Measurements from ENCODE around the gene SNU13.

Gene SNU13

DNA sequence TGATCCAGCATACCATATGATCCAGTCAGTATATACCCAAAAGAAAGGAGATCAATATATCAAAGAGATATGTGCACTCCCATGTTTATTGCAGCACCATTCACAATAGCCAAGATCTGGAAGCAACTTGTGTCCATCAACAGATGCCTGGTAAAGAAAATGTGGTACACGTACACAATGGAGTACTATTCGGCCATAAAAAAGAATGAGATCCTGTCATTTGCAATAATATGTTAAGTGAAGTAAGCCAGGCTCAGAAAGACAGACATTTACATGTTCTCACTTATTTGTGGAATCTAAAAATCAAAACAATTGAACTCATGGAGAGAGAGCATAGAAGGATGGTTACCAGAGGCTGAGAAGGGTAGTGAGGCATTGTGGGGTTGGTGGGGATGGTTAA lies 27.0 kb downstream of the SNU13 start:
- POLR2A ChIA-PET = interaction anchor here (1.4 kb wide), 1 partner anchor 41 kb away, joined by 3 read pairs; the partner anchor contains the start of gene XRCC6

DNA sequence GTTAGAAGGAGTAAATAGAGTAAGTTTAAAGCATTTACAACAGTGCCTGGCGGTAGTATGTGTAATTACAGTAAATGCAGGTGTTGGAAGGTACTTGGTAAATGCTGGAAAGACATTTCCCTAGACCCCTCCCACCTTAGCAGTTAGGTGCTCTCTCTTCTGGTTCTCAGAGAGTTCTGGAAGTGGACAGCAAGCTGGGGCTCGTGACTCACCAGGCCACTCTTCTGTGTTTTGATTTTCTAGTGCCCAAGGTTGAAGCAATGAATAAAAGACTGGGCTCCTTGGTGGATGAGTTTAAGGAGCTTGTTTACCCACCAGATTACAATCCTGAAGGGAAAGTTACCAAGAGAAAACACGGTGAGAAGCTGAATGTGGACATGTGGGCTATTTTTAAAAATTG lies 27.6 kb downstream of the SNU13 start:
- Histone ChIP-seq H3K36me3 (ENCODE audit: control insufficient read depth in 2 of 2, insufficient read depth in 1 of 2, low read length in 2 of 2) (peaks cover 64 to 94% of the 10 kb centered on the region in 2 experiments), H3K4me3 (ENCODE audit: low read depth, low read length) (no peak overlapping the region), H3K4me1 (ENCODE audit: control insufficient read depth, insufficient read depth, low read length) (no peaks in the 10 kb centered on the region), H3K27ac (ENCODE audit: extremely low read depth, low read depth, low read length) (no peak overlapping the region; the same call in 1 of the 2 replicates), H3K9me3 (ENCODE audit: control insufficient read depth, insufficient read depth, low read depth, low read length) (no peaks in the 10 kb centered on the region)
- POLR2A ChIA-PET = interaction anchor here (1.2 to 1.4 kb wide), 2 partner anchors 38 to 40 kb away, joined by 3 read pairs; partner anchors contain the start of gene XRCC6
- no peak for TF ChIP-seq ZNF292 (tag by site-specific recombination; IDR thresholded peaks at IDR 0.05; ENCODE audit: borderline replicate concordance, low read depth)
- TF ChIP-seq, protein P1, sequence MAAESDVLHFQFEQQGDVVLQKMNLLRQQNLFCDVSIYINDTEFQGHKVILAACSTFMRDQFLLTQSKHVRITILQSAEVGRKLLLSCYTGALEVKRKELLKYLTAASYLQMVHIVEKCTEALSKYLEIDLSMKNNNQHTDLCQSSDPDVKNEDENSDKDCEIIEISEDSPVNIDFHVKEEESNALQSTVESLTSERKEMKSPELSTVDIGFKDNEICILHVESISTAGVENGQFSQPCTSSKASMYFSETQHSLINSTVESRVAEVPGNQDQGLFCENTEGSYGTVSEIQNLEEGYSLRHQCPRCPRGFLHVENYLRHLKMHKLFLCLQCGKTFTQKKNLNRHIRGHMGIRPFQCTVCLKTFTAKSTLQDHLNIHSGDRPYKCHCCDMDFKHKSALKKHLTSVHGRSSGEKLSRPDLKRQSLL (tag by site-specific recombination; IDR thresholded peaks at IDR 0.05) = no peak
- TF ChIP-seq, protein P2, sequence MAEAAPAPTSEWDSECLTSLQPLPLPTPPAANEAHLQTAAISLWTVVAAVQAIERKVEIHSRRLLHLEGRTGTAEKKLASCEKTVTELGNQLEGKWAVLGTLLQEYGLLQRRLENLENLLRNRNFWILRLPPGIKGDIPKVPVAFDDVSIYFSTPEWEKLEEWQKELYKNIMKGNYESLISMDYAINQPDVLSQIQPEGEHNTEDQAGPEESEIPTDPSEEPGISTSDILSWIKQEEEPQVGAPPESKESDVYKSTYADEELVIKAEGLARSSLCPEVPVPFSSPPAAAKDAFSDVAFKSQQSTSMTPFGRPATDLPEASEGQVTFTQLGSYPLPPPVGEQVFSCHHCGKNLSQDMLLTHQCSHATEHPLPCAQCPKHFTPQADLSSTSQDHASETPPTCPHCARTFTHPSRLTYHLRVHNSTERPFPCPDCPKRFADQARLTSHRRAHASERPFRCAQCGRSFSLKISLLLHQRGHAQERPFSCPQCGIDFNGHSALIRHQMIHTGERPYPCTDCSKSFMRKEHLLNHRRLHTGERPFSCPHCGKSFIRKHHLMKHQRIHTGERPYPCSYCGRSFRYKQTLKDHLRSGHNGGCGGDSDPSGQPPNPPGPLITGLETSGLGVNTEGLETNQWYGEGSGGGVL (tag by site-specific recombination; IDR thresholded peaks at IDR 0.05) = no peak
- no peak for TF ChIP-seq ZNF24 (tag by site-specific recombination; IDR thresholded peaks at IDR 0.05)
- no peak for TF ChIP-seq ZNF747 (tag by site-specific recombination; IDR thresholded peaks at IDR 0.05)
- TF ChIP-seq ZNF560 (tag by site-specific recombination; IDR thresholded peaks at IDR 0.05; ENCODE audit: borderline replicate concordance) = no peak
- no peak for TF ChIP-seq ZNF248 (tag by site-specific recombination; IDR thresholded peaks at IDR 0.05)
- TF ChIP-seq ZNF521 (tag by site-specific recombination; IDR thresholded peaks at IDR 0.05) = no peak
- TF ChIP-seq ZNF561 (tag by site-specific recombination; IDR thresholded peaks at IDR 0.05; ENCODE audit: borderline replicate concordance) = no peak
- no peak for TF ChIP-seq ZSCAN30 (tag by site-specific recombination; IDR thresholded peaks at IDR 0.05)
- no peak for TF ChIP-seq GLIS2 (tag by site-specific recombination; IDR thresholded peaks at IDR 0.05)
- TF ChIP-seq, protein P3, sequence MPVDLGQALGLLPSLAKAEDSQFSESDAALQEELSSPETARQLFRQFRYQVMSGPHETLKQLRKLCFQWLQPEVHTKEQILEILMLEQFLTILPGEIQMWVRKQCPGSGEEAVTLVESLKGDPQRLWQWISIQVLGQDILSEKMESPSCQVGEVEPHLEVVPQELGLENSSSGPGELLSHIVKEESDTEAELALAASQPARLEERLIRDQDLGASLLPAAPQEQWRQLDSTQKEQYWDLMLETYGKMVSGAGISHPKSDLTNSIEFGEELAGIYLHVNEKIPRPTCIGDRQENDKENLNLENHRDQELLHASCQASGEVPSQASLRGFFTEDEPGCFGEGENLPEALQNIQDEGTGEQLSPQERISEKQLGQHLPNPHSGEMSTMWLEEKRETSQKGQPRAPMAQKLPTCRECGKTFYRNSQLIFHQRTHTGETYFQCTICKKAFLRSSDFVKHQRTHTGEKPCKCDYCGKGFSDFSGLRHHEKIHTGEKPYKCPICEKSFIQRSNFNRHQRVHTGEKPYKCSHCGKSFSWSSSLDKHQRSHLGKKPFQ (tag by site-specific recombination; IDR thresholded peaks at IDR 0.05) = no peak
- TF ChIP-seq, protein P4, sequence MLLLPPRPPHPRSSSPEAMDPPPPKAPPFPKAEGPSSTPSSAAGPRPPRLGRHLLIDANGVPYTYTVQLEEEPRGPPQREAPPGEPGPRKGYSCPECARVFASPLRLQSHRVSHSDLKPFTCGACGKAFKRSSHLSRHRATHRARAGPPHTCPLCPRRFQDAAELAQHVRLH (tag by site-specific recombination; IDR thresholded peaks at IDR 0.05) = no peak
- no peak for TF ChIP-seq ZNF391 (tag by site-specific recombination; IDR thresholded peaks at IDR 0.05; ENCODE audit: borderline replicate concordance, low read depth)
- no peak for TF ChIP-seq SP7 (tag by site-specific recombination; IDR thresholded peaks at IDR 0.05)
- TF ChIP-seq, protein P5, sequence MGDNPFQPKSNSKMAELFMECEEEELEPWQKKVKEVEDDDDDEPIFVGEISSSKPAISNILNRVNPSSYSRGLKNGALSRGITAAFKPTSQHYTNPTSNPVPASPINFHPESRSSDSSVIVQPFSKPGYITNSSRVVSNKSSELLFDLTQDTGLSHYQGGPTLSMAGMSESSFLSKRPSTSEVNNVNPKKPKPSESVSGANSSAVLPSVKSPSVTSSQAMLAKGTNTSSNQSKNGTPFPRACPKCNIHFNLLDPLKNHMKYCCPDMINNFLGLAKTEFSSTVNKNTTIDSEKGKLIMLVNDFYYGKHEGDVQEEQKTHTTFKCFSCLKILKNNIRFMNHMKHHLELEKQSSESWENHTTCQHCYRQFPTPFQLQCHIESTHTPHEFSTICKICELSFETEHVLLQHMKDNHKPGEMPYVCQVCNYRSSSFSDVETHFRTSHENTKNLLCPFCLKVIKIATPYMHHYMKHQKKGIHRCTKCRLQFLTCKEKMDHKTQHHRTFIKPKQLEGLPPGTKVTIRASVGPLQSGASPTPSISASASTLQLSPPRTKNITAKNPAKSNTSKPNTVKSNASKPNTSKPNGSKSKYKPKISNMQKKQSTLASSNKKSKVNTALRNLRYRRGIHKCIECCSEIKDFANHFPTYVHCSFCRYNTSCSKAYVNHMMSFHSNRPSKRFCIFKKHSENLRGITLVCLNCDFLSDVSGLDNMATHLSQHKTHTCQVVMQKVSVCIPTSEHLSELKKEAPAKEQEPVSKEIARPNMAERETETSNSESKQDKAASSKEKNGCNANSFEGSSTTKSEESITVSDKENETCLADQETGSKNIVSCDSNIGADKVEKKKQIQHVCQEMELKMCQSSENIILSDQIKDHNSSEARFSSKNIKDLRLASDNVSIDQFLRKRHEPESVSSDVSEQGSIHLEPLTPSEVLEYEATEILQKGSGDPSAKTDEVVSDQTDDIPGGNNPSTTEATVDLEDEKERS (tag by site-specific recombination; IDR thresholded peaks at IDR 0.05) = no peak
- TF ChIP-seq, protein P6, sequence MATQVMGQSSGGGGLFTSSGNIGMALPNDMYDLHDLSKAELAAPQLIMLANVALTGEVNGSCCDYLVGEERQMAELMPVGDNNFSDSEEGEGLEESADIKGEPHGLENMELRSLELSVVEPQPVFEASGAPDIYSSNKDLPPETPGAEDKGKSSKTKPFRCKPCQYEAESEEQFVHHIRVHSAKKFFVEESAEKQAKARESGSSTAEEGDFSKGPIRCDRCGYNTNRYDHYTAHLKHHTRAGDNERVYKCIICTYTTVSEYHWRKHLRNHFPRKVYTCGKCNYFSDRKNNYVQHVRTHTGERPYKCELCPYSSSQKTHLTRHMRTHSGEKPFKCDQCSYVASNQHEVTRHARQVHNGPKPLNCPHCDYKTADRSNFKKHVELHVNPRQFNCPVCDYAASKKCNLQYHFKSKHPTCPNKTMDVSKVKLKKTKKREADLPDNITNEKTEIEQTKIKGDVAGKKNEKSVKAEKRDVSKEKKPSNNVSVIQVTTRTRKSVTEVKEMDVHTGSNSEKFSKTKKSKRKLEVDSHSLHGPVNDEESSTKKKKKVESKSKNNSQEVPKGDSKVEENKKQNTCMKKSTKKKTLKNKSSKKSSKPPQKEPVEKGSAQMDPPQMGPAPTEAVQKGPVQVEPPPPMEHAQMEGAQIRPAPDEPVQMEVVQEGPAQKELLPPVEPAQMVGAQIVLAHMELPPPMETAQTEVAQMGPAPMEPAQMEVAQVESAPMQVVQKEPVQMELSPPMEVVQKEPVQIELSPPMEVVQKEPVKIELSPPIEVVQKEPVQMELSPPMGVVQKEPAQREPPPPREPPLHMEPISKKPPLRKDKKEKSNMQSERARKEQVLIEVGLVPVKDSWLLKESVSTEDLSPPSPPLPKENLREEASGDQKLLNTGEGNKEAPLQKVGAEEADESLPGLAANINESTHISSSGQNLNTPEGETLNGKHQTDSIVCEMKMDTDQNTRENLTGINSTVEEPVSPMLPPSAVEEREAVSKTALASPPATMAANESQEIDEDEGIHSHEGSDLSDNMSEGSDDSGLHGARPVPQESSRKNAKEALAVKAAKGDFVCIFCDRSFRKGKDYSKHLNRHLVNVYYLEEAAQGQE (tag by site-specific recombination; IDR thresholded peaks at IDR 0.05) = no peak
- TF ChIP-seq ZFP3 (tag by site-specific recombination; IDR thresholded peaks at IDR 0.05; ENCODE audit: low read depth) = no peak
- TF ChIP-seq, protein P7, sequence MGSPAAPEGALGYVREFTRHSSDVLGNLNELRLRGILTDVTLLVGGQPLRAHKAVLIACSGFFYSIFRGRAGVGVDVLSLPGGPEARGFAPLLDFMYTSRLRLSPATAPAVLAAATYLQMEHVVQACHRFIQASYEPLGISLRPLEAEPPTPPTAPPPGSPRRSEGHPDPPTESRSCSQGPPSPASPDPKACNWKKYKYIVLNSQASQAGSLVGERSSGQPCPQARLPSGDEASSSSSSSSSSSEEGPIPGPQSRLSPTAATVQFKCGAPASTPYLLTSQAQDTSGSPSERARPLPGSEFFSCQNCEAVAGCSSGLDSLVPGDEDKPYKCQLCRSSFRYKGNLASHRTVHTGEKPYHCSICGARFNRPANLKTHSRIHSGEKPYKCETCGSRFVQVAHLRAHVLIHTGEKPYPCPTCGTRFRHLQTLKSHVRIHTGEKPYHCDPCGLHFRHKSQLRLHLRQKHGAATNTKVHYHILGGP (tag by site-specific recombination; IDR thresholded peaks at IDR 0.05) = no peak
- no peak for TF ChIP-seq KLF10 (tag by site-specific recombination; IDR thresholded peaks at IDR 0.05)
- CTCF ChIA-PET = no interaction called here

More for the DNA sequence above, 27.0 kb downstream of the SNU13 start:
- CTCF ChIA-PET = interaction anchor here (0.6 kb wide), 1 partner anchor 34 kb away, joined by 3 read pairs; no protein-coding TSS in a partner anchor
- no peak overlapping the region for H3K4me3 ChIP-seq (ENCODE audit: low read depth, low read length)
- TF ChIP-seq MZF1 (tag by site-specific recombination; IDR thresholded peaks at IDR 0.05; ENCODE audit: borderline replicate concordance) = peak; percentile 36; the same call in 1 of the 2 replicates
- TF ChIP-seq ZNF146 (tag by site-specific recombination; IDR thresholded peaks at IDR 0.05) = peak; percentile 95
- TF ChIP-seq ZNF701 (tag by site-specific recombination; IDR thresholded peaks at IDR 0.05) = no peak
- no peaks in the 10 kb centered on the region for H3K9me3 ChIP-seq (ENCODE audit: control insufficient read depth, insufficient read depth, low read depth, low read length)
- no peaks in the 10 kb centered on the region for H3K4me1 ChIP-seq (ENCODE audit: control insufficient read depth, insufficient read depth, low read length)
- H3K36me3 ChIP-seq (ENCODE audit: control insufficient read depth in 2 of 2, insufficient read depth in 1 of 2, low read length in 2 of 2) = peaks cover 58 to 87% of the 10 kb centered on the region in 2 experiments
- H3K27ac ChIP-seq (ENCODE audit: extremely low read depth, low read depth, low read length) = no peak overlapping the region
